GM18505 (cell line): Measurements from ENCODE around the gene ADGRF1.

ENCODE experiments used
- ATAC-seq: cut with Tn5 transposase; IDR thresholded peaks from one replicate; pipeline ENCODE4 v1.9.1; 2021; ENCODE audit not compliant: unreplicated experiment
- POLR2A ChIP-seq: IDR thresholded peaks from 4 replicates; pipeline ENCODE4 v1.6.1; 2011; ENCODE audit warnings: borderline replicate concordance; ENCODE audit not compliant: insufficient read depth, insufficient read length; ENCODE audit errors: extremely low read depth

ADGRF1 gene

DNA sequence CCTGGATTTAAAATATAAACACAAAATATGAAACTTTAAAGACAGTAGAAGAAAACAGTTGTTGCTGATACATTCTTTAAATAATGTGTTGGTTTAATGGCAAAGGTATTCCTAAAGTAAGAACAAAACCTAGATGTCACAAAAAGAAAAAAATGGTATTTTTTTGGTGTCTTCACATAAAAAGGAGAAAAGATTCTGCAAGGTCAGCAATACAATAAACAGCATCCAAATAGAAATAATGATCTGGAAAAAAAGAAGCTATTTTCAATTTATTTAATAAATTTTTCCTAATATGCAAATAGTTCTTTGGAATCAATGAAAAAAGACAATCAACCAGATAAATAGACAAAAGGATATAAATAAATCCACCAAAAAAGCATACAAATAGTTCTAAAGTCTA lies 6.5 kb upstream of the ADGRF1 start:
- no peak for ATAC-seq
- no peak for TF ChIP-seq POLR2A

- TF ChIP-seq POLR2A: no peak
- no peak for ATAC-seq
Observed at GRCh38 chr6:47047479-47048407, 5.6 kb upstream of the ADGRF1 start.

- TF ChIP-seq POLR2A: no peak
- no peak for ATAC-seq
Observed at GRCh38 chr6:47047097-47047478, 5.0 kb upstream of the ADGRF1 start.

DNA sequence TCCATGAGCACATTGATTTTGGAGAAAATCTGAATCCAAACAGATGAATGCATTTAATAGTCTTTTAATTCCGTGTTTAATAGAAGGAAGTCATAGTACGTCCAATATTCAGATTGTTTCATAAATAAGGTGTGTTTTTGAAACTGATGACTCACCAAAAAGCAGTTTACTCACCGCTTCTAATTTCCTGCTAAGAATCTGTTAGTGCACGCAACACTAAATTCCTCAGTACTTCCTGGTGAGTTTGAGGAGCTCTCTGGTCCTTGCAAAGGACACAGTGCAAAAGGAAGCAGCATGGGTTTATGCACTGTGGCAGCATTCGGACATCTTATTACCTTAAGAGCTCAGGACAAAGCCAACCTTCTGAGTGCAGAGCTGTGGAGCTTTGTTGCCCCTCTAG lies 2.3 kb upstream of the ADGRF1 start:
- no peak for TF ChIP-seq POLR2A
- ATAC-seq: no peak

DNA sequence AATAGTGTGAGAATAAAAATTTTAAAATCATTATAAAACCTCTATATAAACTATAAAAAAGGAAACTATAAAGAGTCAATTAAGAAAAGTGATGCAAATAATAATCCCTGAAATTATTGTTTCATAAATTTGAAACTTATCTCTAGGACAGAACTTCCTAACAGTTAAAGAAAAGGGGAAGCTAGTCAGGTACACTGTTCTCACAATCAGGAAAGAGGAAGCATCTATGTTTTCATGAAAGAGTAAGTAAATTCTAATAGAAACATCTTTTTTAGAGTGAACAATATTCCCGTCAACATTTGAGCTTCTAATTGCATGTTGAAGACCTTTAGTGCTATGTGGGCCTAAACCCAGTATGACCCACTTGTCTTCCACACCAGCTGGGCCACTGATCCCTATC lies 1.2 kb upstream of the ADGRF1 start:
- no peak for ATAC-seq
- no peak for TF ChIP-seq POLR2A

GRCh38 chr6:47041741-47042140 lies 391 bp downstream of the ADGRF1 start:
- no peak for TF ChIP-seq POLR2A
- ATAC-seq: no peak

DNA sequence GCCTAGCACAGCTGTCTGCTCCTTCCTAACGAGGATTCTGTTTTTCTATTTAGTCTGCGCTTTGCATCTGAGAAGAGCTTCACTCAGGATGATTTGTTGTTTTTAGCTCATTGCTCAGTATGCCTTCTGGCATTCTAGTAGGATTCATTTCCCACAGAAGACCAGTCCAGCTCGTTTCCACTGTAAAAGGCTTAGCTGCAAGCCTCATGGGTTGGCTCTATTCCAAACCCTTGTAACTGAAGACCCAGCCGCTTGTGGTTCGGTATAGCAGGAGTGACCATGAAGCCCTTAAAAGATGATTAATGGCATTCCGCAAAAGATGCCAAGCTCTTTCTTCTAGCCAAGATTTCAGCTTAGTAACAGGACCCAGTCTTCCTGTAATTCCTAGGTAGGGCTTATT lies 7.2 kb downstream of the ADGRF1 start:
- TF ChIP-seq POLR2A: no peak
- ATAC-seq: no peak

GRCh38 chr6:47034421-47034820 lies 7.7 kb downstream of the ADGRF1 start:
- TF ChIP-seq POLR2A: no peak
- no peak for ATAC-seq

GRCh38 chr6:47032974-47033765 lies 9.0 kb downstream of the ADGRF1 start:
- no peak for ATAC-seq
- no peak for TF ChIP-seq POLR2A

DNA sequence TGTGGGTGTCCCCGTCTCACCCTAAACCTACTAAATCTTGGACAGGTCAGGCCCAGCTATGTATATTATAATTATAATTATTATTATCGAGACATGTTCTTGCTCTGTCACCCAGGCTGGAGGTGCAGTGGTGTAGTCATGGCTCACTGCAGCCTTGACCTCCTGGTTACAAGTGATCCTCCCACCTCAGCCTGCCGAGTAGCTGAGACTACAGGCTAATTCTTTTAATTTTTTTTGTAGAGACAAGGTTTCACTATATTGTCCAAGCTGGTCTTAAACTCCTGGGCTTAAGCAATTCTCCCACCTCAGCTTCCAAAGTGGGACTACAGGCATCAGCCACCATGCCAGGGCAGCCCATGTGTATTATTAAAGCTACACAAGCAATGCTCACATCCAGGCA lies 10.5 kb downstream of the ADGRF1 start:
- ATAC-seq: no peak
- no peak for TF ChIP-seq POLR2A

DNA sequence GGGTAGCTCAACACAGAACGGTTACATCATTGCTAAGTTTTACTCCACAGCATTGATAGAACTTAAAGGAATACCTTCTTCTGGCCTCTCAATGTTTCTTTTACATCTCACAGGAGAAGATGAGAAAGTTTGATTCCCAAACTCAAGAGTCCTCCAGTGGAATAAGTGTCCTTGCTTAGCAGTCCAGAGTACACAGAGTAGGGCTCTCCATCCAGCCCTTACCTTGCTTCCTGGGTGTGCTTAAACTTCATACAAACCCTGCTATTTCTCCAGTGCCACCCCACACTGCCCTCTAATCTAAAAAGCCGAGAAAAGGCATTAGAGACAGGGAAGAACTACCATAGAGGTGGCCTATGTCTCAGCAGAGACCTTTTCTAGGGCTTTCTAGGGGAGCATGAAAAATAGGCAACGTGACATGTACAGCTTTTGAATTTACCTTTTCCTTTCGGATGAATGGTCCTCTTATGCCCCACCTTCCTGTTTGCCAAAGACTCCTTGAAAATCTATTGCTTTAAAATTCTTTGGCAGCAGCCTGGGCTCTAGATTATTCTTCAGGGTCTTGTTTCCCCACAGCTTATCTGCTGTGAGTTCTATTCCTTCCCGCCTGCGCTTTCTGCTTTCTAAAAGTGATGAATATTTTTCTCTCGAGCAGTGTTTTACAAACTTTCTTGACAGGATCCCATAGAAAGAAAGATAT lies 12.1 kb downstream of the ADGRF1 start:
- TF ChIP-seq POLR2A: no peak
- ATAC-seq: no peak

DNA sequence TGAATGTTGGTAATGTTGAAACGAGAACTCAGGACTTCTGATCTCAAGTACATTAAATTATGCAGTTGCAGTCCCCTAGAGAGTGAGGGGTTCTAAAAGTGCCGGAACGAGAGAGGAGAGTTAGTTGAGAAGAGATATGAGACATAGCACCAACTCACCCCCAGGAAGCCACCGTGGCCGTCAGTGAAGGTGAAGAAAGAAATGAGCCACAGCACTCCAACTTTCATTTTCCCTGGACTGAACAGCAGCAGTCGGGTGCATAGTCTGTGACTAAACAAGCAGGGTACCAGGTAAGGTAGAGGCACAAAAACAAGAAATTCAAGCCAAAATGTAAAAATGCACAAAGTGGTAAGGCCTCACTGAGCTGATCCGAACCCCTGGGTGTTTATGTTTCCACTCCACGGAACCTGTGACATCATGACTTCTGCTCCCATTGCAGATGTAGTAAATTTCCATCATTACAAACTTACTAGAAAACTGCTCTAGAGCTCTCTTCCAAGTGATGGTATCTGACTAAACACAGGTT lies 13.2 kb downstream of the ADGRF1 start:
- no peak for ATAC-seq
- no peak for TF ChIP-seq POLR2A

DNA sequence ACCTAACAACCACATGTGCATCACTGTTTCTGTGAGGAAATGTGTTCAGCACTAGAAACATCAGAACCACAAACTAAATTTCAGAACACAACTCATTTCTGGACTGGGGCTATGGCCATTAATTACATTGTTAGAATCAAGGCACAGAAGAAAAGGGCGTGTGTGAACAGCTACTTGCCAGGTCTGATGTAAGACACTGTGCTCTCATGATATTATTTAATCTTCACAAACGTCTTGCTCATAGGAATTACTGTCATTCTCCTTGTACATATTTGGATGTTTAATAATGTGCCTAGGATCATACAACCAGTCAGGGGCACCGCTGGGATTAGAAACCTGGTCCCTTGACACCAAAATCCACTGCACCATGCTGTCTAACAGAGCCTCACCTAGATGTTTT lies 14.8 kb downstream of the ADGRF1 start:
- no peak for ATAC-seq
- TF ChIP-seq POLR2A: no peak
